ENCODE measurements around the gene RPS2. TPM values are rescaled to one million over a fixed set of nuclear protein-coding genes. Genes with fewer than 3 reads are reported as not detected.

Gene RPS2
- polyA plus RNA-seq, 1 of the 3 experiments (the other 2 are of a cell fraction): 6,384 TPM

DNA sequence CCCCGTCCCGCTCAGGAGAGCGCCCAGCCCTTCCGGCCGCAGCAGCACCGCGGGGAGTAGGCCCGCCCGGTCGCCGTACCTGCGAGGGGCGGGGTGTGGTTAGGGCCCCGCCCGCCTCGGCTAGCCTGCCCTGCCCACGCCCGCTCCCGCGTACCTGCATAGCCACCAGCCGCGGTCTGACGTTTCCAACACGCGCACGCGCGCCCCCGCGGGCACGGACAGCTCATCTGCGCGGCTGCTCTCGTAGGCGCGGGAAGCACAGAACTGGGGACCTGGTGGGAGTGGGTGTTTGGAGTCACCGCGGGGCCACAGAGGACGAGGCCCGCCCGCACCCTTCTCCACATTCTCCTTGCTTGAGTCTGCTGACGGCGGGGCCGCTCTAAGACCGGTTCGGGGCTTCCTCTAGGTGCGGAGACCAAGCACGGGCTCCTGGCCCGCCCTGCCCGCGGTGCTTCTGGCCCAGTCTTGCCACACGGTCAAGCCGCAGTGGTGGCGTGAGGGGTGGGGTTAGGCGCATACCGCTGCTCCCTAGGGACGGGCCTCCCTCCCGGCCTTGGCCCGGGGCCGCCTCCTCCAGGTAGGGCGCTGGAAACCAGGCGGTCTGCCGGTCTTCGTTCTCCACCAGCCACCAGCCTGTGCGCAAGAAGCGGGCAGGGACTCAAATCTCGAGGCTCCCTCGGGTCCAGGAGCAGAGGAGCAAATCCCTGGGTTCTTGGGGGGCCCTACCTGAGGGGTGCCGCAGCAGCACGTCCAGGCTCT lies 14.8 kb upstream of the RPS2 start:
- H3K4me3 ChIP-seq (ENCODE audit: low read depth in 2 of 2, low read length in 1 of 2): no peak overlapping the region
- H3K36me3 ChIP-seq (replicated peaks in 1 of 2; ENCODE audit: control insufficient read depth in 1 of 2, insufficient read depth in 2 of 2, low read length in 1 of 2): peaks cover 7 to 44% of the 10 kb centered on the region in 2 experiments
- DNase-seq: no peak
- peaks cover 15% of the 10 kb centered on the region for H3F3A ChIP-seq (replicated peaks; ENCODE audit: insufficient read depth)
- peaks cover under 1% of the 10 kb centered on the region; the same call in 1 of the 2 replicates for H3K79me2 ChIP-seq (ENCODE audit: insufficient read depth)
- H2AFZ ChIP-seq (ENCODE audit: low read depth): no peak overlapping the region
- H3K9me2 ChIP-seq: no peaks in the 10 kb centered on the region
- no peak overlapping the region for H3K9ac ChIP-seq
- H3K27ac ChIP-seq (ENCODE audit: low read depth in 2 of 2, low read length in 1 of 2): no peak overlapping the region
- no peaks in the 10 kb centered on the region for H4K20me1 ChIP-seq (ENCODE audit: insufficient read depth)
- 98% methylated on average over 29 of the region's 70 CpGs for WGBS (ENCODE audit: low lambda C conversion rate)
- no peaks in the 10 kb centered on the region for H3K27me3 ChIP-seq (ENCODE audit: insufficient read depth)
- no peaks in the 10 kb centered on the region for H3K9me3 ChIP-seq
- CTCF ChIA-PET: interaction anchor here (3.3 kb wide), 1 partner anchor 25 kb away, joined by 19 read pairs; no protein-coding TSS in a partner anchor
- TF ChIP-seq EZH2phosphoT487 (IDR thresholded peaks at IDR 0.05; ENCODE audit: borderline replicate concordance, low read depth) (no peak), FOSL2 (IDR thresholded peaks at IDR 0.05; ENCODE audit: borderline replicate concordance, low read depth) (no peak), TEAD4 (IDR thresholded peaks at IDR 0.05; ENCODE audit: borderline replicate concordance, insufficient read depth) (no peak), FOXM1 (IDR thresholded peaks at IDR 0.05; ENCODE audit: low read depth) (no peak), RAD21 (IDR thresholded peaks at IDR 0.05; ENCODE audit: low read length) (no peak), POLR2AphosphoS5 (IDR thresholded peaks at IDR 0.05; ENCODE audit: low read depth, low read length) (no peak)
- TF ChIP-seq, protein P1, sequence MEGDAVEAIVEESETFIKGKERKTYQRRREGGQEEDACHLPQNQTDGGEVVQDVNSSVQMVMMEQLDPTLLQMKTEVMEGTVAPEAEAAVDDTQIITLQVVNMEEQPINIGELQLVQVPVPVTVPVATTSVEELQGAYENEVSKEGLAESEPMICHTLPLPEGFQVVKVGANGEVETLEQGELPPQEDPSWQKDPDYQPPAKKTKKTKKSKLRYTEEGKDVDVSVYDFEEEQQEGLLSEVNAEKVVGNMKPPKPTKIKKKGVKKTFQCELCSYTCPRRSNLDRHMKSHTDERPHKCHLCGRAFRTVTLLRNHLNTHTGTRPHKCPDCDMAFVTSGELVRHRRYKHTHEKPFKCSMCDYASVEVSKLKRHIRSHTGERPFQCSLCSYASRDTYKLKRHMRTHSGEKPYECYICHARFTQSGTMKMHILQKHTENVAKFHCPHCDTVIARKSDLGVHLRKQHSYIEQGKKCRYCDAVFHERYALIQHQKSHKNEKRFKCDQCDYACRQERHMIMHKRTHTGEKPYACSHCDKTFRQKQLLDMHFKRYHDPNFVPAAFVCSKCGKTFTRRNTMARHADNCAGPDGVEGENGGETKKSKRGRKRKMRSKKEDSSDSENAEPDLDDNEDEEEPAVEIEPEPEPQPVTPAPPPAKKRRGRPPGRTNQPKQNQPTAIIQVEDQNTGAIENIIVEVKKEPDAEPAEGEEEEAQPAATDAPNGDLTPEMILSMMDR (IDR thresholded peaks at IDR 0.05): no peak
- TF ChIP-seq, protein P2, sequence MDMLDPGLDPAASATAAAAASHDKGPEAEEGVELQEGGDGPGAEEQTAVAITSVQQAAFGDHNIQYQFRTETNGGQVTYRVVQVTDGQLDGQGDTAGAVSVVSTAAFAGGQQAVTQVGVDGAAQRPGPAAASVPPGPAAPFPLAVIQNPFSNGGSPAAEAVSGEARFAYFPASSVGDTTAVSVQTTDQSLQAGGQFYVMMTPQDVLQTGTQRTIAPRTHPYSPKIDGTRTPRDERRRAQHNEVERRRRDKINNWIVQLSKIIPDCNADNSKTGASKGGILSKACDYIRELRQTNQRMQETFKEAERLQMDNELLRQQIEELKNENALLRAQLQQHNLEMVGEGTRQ (IDR thresholded peaks at IDR 0.05; ENCODE audit: borderline replicate concordance, low read depth, low read length): no peak
- TF ChIP-seq, protein P3, sequence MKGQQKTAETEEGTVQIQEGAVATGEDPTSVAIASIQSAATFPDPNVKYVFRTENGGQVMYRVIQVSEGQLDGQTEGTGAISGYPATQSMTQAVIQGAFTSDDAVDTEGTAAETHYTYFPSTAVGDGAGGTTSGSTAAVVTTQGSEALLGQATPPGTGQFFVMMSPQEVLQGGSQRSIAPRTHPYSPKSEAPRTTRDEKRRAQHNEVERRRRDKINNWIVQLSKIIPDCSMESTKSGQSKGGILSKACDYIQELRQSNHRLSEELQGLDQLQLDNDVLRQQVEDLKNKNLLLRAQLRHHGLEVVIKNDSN (IDR thresholded peaks at IDR 0.05; ENCODE audit: borderline replicate concordance, low read depth): no peak
- TF ChIP-seq, protein P4, sequence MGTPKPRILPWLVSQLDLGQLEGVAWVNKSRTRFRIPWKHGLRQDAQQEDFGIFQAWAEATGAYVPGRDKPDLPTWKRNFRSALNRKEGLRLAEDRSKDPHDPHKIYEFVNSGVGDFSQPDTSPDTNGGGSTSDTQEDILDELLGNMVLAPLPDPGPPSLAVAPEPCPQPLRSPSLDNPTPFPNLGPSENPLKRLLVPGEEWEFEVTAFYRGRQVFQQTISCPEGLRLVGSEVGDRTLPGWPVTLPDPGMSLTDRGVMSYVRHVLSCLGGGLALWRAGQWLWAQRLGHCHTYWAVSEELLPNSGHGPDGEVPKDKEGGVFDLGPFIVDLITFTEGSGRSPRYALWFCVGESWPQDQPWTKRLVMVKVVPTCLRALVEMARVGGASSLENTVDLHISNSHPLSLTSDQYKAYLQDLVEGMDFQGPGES (IDR thresholded peaks at IDR 0.05; ENCODE audit: low read depth, low read length): no peak
- POLR2A ChIA-PET: no interaction called here
- no peak overlapping the region for H3K4me2 ChIP-seq
- H3K4me1 ChIP-seq (ENCODE audit: control insufficient read depth in 1 of 2, insufficient read depth in 2 of 2, low read depth in 1 of 2, low read length in 1 of 2): peaks cover 0 to 8% of the 10 kb centered on the region in 2 experiments; a peak in 1 of 4 replicates
